LoVo (cell line): ENCODE results near the gene DYSF.
"Not testable (repeated sequence)": the region's sequence is repeated elsewhere in the genome, so short reads cannot be mapped to it uniquely, and the experiment has no call there.

Experiments
- DNase-seq: peaks from one replicate; pipeline ENCODE4 v3.0.0-alpha.2; 2016; ENCODE audit warnings: low spot score

Gene DYSF

GRCh38 chr2:71658256-71658655, 204.9 kb downstream of the DYSF start:
- not testable (repeated sequence) for DNase-seq

GRCh38 chr2:71658771-71659170, 205.4 kb downstream of the DYSF start:
- DNase-seq, result no peak

- DNase-seq, result no peak
Measured at GRCh38 chr2:71659868-71660518, 206.6 kb downstream of the DYSF start.

- DNase-seq, result no peak
Measured at GRCh38 chr2:71661782-71662181, 208.4 kb downstream of the DYSF start.

GRCh38 chr2:71662665-71663394, 209.5 kb downstream of the DYSF start:
- no peak for DNase-seq

- no peak for DNase-seq
Measured at GRCh38 chr2:71664161-71664560, 210.8 kb downstream of the DYSF start.

- DNase-seq, result no peak
Measured at GRCh38 chr2:71665168-71666093, 212.1 kb downstream of the DYSF start.

- no peak for DNase-seq
Measured at GRCh38 chr2:71666094-71666474, 212.7 kb downstream of the DYSF start.

- no peak for DNase-seq
Measured at GRCh38 chr2:71667256-71668182, 214.2 kb downstream of the DYSF start.

- no peak for DNase-seq
Measured at GRCh38 chr2:71668326-71669057, 215.1 kb downstream of the DYSF start.

GRCh38 chr2:71669058-71669456, 215.7 kb downstream of the DYSF start:
- no peak for DNase-seq

GRCh38 chr2:71669628-71670429, 216.5 kb downstream of the DYSF start:
- DNase-seq, result no peak

- no peak for DNase-seq
Measured at GRCh38 chr2:71670430-71670795, 217.1 kb downstream of the DYSF start.

- DNase-seq, result no peak
Measured at GRCh38 chr2:71671203-71671854, 218.0 kb downstream of the DYSF start.

GRCh38 chr2:71671895-71672825, 218.8 kb downstream of the DYSF start:
- DNase-seq, result no peak

- no peak for DNase-seq
Measured at GRCh38 chr2:71672826-71673795, 219.8 kb downstream of the DYSF start.

GRCh38 chr2:71674158-71674851, 220.9 kb downstream of the DYSF start:
- no peak for DNase-seq
